GM12878 (cell line): Measurements from ENCODE around the gene TCF4. TPM values are rescaled to one million over a fixed set of nuclear protein-coding genes. Genes with fewer than 3 reads are reported as not detected.

Experiments
- ATAC-seq: fragments of 200-7000 bp; cut with Tn5 transposase; 3 replicates; pipeline ENCODE4 v1.9.1; 2020; ENCODE audit warnings: mild to moderate bottlenecking, moderate library complexity
- BruUV-seq: library from RNA; stranded (reverse); fragments of 400-500 nt; replicated peaks from 2 replicates; lab custom pipeline; 2021; lab: Mats Ljungman, UMichigan
- CTCF ChIA-PET: fragments of 300-600 bp; sonication (Branson Sonifier 250); formaldehyde crosslinking; extraction: SDS; loops from one replicate; lab custom pipeline; 2021; ENCODE audit warnings: inconsistent platforms; lab: Yijun Ruan, JAX
- POLR2A ChIA-PET: fragments of 350-600 bp; formaldehyde crosslinking; extraction: SDS; loops from one replicate; lab custom pipeline; 2021; ENCODE audit warnings: inconsistent platforms; lab: Charles Lee
- RAD21 ChIA-PET: fragments of 300-600 bp; sonication (Branson Sonifier 250); formaldehyde crosslinking; loops from one replicate; lab custom pipeline; 2023; ENCODE audit warnings: antibody characterized with exemption; ENCODE audit not compliant: unreplicated experiment; lab: Charles Lee
- SMC1A ChIA-PET: fragments of 300-600 bp; sonication (Branson Sonifier 250); formaldehyde crosslinking; loops from one replicate; lab custom pipeline; 2023; ENCODE audit not compliant: unreplicated experiment, uncharacterized antibody; lab: Charles Lee
- DNase-seq: peaks from one replicate; pipeline ENCODE4 v3.0.0-alpha.2; 2011; ENCODE audit warnings: low read depth, low spot score
- FAIRE-seq: peaks from 3 replicates; lab custom pipeline; 2011; peaks lifted over from hg19 to GRCh38; lab: Jason Lieb, UNC
- H2AFZ ChIP-seq: 2 replicates; pipeline ENCODE4 v1.6.0; 2011; ENCODE audit warnings: low read depth, low read length, control low read depth; ENCODE audit not compliant: control insufficient read depth
- H3K27ac ChIP-seq: 2 replicates; pipeline ENCODE4 v1.5.1; 2011; ENCODE audit warnings: control low read depth; ENCODE audit not compliant: control insufficient read depth, insufficient read depth
- H3K27me3 ChIP-seq, 2 experiments: replicated peaks in 1 of 2; 2 replicates each; pipeline versions ENCODE4 v1.6.0 to v1.6.1; 2011; ENCODE audit warnings: low read length in 1 of 2; ENCODE audit not compliant: control insufficient read depth in 2 of 2, insufficient read depth in 2 of 2
- H3K36me3 ChIP-seq, 2 experiments: 2 replicates each; pipeline ENCODE4 v1.5.1; 2011; ENCODE audit warnings: low read length in 1 of 2; ENCODE audit not compliant: control insufficient read depth in 2 of 2, insufficient read depth in 2 of 2
- H3K4me1 ChIP-seq: 2 replicates; pipeline ENCODE4 v1.6.1; 2011; ENCODE audit warnings: mild to moderate bottlenecking, low read length, moderate library complexity, mixed read lengths; ENCODE audit not compliant: control insufficient read depth, insufficient read depth
- H3K4me2 ChIP-seq: 2 replicates; pipeline ENCODE4 v1.6.0; 2011; ENCODE audit warnings: control low read depth; ENCODE audit not compliant: control insufficient read depth, insufficient read depth
- H3K4me3 ChIP-seq: fragments of 200-600 bp; sonication (generic); 2 replicates; pipeline ENCODE4 v1.5.1; 2016
- H3K79me2 ChIP-seq: 2 replicates; pipeline ENCODE4 v1.6.0; 2011; ENCODE audit warnings: low read length; ENCODE audit not compliant: control insufficient read depth, insufficient read depth
- H3K9ac ChIP-seq: 2 replicates; pipeline ENCODE4 v1.8.0; 2011; ENCODE audit warnings: low read length, control low read depth, mixed read lengths; ENCODE audit not compliant: control insufficient read depth, insufficient read depth
- H3K9me3 ChIP-seq: replicated peaks from 3 replicates; pipeline ENCODE4 v1.5.1; 2011; ENCODE audit warnings: mild to moderate bottlenecking, low read length; ENCODE audit not compliant: control insufficient read depth, insufficient read depth
- H4K20me1 ChIP-seq: 2 replicates; pipeline ENCODE4 v1.6.0; 2011; ENCODE audit not compliant: control insufficient read depth, insufficient read depth
- CTCF ChIP-seq, 3 experiments: IDR thresholded peaks in 2 of 3; conservative IDR thresholded peaks in 1 of 3; 2 replicates each; pipeline ENCODE4 v1.5.1; 2011; ENCODE audit warnings: low read depth in 3 of 3, low read length in 3 of 3, mild to moderate bottlenecking in 3 of 3, control low read depth in 2 of 3, moderate library complexity in 2 of 3, inconsistent platforms in 1 of 3, mixed read lengths in 1 of 3; ENCODE audit not compliant: control insufficient read depth in 2 of 3, insufficient read depth in 1 of 3; ENCODE audit errors: extremely low read depth in 1 of 3
- HSF1 ChIP-seq: fragments of 150-350 bp; IDR thresholded peaks from 2 replicates; pipeline ENCODE4 v1.6.1; 2014; ENCODE audit warnings: mild to moderate bottlenecking, low read depth, low read length
- RAD21 ChIP-seq: IDR thresholded peaks from 2 replicates; pipeline ENCODE4 v1.6.1; 2011; ENCODE audit warnings: mild to moderate bottlenecking, low read depth, low read length, moderate library complexity; ENCODE audit not compliant: insufficient read depth
- SMC3 ChIP-seq: IDR thresholded peaks from 2 replicates; pipeline ENCODE4 v1.6.1; 2011; ENCODE audit warnings: low read length, improper control_type of control experiment, borderline replicate concordance
- YY1 ChIP-seq: IDR thresholded peaks from 2 replicates; pipeline ENCODE4 v1.6.1; 2011; ENCODE audit warnings: low read depth, mild to moderate bottlenecking, low read length
- WGBS: methylation state at CpG from one replicate; pipeline ENCODE4 v1.1.6; 2016; ENCODE audit warnings: low lambda C conversion rate; ENCODE audit not compliant: insufficient replicate concordance, insufficient coverage; ENCODE audit errors: missing lambda C conversion rate; 5-methylcytosine and 5-hydroxymethylcytosine counted together
- in situ Hi-C: fragments of 300-500 bp; cut with MboI; formaldehyde crosslinking; loops from 9 replicates; pipeline ENCODE4 v1.14.3; 2018; ENCODE audit warnings: mixed read lengths
- intact Hi-C: fragments of 100-400 bp; cut with micrococcal nuclease; formaldehyde crosslinking; loops from one replicate; pipeline ENCODE4 v1.14.2; 2022; ENCODE audit not compliant: unreplicated experiment
- polyA plus RNA-seq, 11 experiments: library from polyadenylated mRNA; depleted of rRNA in 4 of 11; unstranded in 6 of 11; stranded (reverse) in 5 of 11; fragments of >200 nt; fragmentation: Nextera tagmentation in 4 of 11; fragmentation: Illumina TruSeq in 1 of 11; extraction: Ambion mirVana in 4 of 11; extraction: Trizol in 1 of 11; gene quantifications; 1 replicate in 1 of 11; 2 replicates in 10 of 11; pipeline versions ENCODE4 v1.2.1 to v1.2.3, GENCODE V29; 2011 to 2016; ENCODE audit warnings: inconsistent platforms in 2 of 11, missing spikeins in 2 of 11, low read depth in 1 of 11
- total RNA-seq, 4 experiments: library from RNA; depleted of rRNA in 3 of 4; stranded (reverse); fragments of >200 nt in 3 of 4; fragmentation: Illumina TruSeq in 1 of 4; extraction: Trizol in 1 of 4; gene quantifications; 2 replicates each; pipeline versions ENCODE4 v1.2.1 to v1.2.3, GENCODE V29; 2013 to 2021
- TF ChIP-seq, protein P1 (sequence below): fragments of 450-650 bp; IDR thresholded peaks from 2 replicates; pipeline ENCODE4 v1.6.1; 2017; ENCODE audit warnings: mild to moderate bottlenecking, moderate library complexity

The TCF4 gene
- total and polyA plus RNA-seq, 10 of the 15 experiments (the other 5 are each of a cell fraction or from before 2014, with no cell fraction given), result 15.2 to 94.0 (median 31.5) TPM

- ChIA-PET SMC1A (interaction anchor here (0.6 to 4.2 kb wide), 12 partner anchors 10 to 1160 kb away, joined by 3 to 28 read pairs (median 5); no protein-coding TSS in a partner anchor), POLR2A (no interaction called here), CTCF (interaction anchor here (0.7 to 5.2 kb wide), 32 partner anchors 9 to 1160 kb away, joined by 3 to 40 read pairs (median 4); no protein-coding TSS in a partner anchor), RAD21 (interaction anchor here (0.7 to 2.2 kb wide), 6 partner anchors 67 to 1161 kb away, joined by 3 to 10 read pairs (median 4); no protein-coding TSS in a partner anchor)
- no peaks in the 10 kb centered on the region for H3K9me3 ChIP-seq
- FAIRE-seq (peak; percentile 89), DNase-seq (peak; percentile 9), ATAC-seq (peak; percentile 99)
- H3K4me3 ChIP-seq, result no peak overlapping the region
- H2AFZ ChIP-seq, result no peak overlapping the region
- no TSS peak for BruUV-seq
- TF ChIP-seq, protein P1, sequence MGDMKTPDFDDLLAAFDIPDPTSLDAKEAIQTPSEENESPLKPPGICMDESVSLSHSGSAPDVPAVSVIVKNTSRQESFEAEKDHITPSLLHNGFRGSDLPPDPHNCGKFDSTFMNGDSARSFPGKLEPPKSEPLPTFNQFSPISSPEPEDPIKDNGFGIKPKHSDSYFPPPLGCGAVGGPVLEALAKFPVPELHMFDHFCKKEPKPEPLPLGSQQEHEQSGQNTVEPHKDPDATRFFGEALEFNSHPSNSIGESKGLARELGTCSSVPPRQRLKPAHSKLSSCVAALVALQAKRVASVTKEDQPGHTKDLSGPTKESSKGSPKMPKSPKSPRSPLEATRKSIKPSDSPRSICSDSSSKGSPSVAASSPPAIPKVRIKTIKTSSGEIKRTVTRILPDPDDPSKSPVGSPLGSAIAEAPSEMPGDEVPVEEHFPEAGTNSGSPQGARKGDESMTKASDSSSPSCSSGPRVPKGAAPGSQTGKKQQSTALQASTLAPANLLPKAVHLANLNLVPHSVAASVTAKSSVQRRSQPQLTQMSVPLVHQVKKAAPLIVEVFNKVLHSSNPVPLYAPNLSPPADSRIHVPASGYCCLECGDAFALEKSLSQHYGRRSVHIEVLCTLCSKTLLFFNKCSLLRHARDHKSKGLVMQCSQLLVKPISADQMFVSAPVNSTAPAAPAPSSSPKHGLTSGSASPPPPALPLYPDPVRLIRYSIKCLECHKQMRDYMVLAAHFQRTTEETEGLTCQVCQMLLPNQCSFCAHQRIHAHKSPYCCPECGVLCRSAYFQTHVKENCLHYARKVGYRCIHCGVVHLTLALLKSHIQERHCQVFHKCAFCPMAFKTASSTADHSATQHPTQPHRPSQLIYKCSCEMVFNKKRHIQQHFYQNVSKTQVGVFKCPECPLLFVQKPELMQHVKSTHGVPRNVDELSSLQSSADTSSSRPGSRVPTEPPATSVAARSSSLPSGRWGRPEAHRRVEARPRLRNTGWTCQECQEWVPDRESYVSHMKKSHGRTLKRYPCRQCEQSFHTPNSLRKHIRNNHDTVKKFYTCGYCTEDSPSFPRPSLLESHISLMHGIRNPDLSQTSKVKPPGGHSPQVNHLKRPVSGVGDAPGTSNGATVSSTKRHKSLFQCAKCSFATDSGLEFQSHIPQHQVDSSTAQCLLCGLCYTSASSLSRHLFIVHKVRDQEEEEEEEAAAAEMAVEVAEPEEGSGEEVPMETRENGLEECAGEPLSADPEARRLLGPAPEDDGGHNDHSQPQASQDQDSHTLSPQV, result no peak
- TF ChIP-seq YY1 (peak; percentile 69), SMC3 (peak; percentile 88), HSF1 (no peak), RAD21 (peak; percentile 94), CTCF (IDR thresholded peaks at IDR 0.05 in 2 of 3, conservative IDR thresholded peaks at IDR 0.05 in 1 of 3; ENCODE audit: control insufficient read depth in 2 of 3, extremely low read depth in 1 of 3, insufficient read depth in 1 of 3, low read depth in 3 of 3, low read length in 3 of 3) (peak; percentile 83 to 87 (median 85))
- H3K27me3 ChIP-seq, result no peaks in the 10 kb centered on the region
- H3K36me3 ChIP-seq, result no peaks in the 10 kb centered on the region
- no peak overlapping the region for H3K9ac ChIP-seq
- no peaks in the 10 kb centered on the region for H4K20me1 ChIP-seq
- H3K4me1 ChIP-seq, result peaks cover 1% of the 10 kb centered on the region; the same call in 1 of the 2 replicates
- no peaks in the 10 kb centered on the region for H3K79me2 ChIP-seq
- in situ Hi-C loops, result loop anchor here (5.0 kb wide), 1 partner anchor 1157 kb away; no protein-coding TSS in a partner anchor
- intact Hi-C loops, result loop anchor here (1.0 to 10.0 kb wide), 4 partner anchors 169 to 1161 kb away; partner anchors contain the start of gene TCF4
- H3K4me2 ChIP-seq, result no peak overlapping the region
- 18% methylated on average over 6 of the region's 6 CpGs for WGBS
- H3K27ac ChIP-seq, result no peak overlapping the region
Measured at GRCh38 chr18:55415258-55415871, 172.6 kb downstream of the TCF4 start.
